Activated gamma-delta T cell (primary cell): Measurements from ENCODE around the gene ZNF365.
"Not testable (repeated sequence)": the region's sequence is repeated elsewhere in the genome, so short reads cannot be mapped to it uniquely, and the experiment has no call there.

Experiments used
- DNase-seq: peaks from one replicate; lab custom pipeline; 2025; lab: John Stamatoyannopoulos, UW
- total RNA-seq, 2 donors: gene quantifications; one replicate each; lab custom pipeline; 2026; lab: John Stamatoyannopoulos, UW

The ZNF365 gene, protein sequence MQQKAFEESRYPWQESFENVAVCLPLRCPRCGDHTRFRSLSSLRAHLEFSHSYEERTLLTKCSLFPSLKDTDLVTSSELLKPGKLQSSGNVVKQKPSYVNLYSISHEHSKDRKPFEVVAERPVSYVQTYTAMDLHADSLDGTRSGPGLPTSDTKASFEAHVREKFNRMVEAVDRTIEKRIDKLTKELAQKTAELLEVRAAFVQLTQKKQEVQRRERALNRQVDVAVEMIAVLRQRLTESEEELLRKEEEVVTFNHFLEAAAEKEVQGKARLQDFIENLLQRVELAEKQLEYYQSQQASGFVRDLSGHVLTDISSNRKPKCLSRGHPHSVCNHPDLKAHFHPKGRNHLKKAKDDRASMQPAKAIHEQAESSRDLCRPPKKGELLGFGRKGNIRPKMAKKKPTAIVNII
- total RNA-seq: 0.41 to 3.8 reads per million in 2 donors

DNA sequence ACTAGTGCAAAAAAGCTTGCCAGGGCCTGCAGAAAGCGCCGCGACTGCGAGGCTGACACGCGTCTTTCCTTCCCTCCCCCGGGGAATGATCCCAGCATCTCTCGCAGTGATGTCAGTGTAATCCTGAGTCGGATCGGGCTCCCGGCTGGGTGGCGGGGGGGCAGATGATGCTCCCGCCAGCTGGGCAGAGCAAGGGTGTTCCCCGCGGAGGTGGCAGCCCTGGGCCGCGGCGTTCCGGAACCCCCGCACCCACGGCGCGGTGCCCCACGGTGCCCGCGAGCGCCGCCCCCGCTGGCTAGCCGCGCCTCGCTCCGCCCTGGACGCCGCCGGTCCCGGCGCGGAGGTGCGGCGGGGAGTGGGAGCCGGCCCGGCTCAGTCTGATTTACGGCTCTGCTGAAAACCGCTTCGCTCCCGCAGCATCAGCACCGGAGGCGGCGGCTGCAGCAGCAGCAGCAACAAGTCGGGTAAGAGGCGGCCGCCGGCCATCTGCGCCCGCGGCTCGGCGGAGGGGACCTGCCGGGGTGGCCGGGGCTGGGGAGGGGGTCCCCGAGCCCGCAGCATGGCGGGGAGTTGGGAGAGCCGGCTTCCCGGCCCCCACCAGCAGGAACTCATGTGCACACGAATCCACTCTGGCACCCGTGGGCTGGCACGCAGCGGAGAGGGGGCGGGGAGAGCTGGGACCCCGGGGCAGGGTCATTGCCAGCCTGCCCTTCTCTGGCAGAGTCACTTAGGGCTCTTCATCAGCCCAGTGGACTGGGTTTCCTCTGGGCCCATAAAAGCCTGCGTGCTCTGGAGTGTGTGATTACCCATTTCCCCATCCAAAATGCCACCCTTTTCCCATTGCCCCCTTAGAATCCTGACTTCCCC lies at the start of gene ZNF365:
TSS of gene ZNF365 (plus strand) at position 375 of the 867 bp plus-strand sequence. CDS start 1,825 bp downstream, outside the sequence.
- peak; percentile 43 for DNase-seq

DNA sequence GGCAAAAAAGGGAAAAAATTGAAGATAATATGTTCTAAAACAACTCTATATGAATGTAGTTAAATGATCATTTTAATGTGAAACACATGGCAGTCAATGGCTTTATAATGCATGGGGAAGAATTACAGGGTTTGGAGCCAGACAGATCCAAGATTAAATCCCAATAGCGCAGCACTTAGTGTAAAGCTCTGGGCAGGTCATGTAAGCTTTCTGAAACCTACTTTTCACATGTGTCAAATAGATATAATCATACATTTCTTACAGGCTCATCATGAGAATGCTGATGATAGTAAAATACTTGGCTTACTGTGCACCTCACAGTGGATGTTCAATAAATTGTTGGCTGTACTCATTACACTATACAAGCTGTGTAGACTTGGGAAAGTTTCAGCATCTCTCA lies 48.0 kb upstream of the ZNF365 start:
- no peak for DNase-seq

DNA sequence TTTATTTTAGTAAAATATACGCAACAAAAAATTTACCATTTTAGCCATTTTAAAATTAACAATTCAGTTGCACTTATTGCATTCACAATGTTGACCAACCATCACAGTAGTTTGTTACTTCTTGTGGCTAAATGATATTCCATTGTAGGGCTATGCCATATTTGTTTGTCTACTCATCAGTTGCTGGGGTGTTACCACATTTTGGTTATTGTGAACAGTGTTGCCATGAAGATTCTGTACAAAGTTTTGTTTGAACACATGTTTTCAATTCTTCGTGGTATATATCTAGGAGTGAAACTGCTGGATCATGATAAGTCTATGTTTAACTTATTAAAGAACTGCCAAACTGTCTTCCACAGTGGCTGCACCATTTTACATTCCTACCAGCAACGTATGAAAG lies 46.3 kb upstream of the ZNF365 start:
- no peak for DNase-seq

DNA sequence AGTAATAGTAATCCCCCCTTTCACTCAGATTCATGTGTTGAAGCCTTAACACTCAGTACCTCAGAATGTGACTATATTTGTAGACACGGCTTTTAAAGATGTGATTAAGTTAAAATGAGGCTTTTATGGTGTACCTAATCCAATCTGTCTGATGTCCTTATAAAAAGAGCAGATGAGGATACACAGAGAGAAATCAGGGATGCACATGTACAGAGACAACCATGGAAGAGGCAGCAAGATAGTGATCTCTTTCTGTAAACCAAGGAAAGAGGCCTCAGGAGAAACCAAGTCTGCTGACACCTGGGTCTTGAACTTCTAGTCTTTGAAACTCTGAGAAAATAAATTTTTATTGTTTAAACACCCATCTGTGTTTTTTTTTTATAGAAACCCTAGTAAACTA lies 44.0 kb upstream of the ZNF365 start:
- DNase-seq: no peak

DNA sequence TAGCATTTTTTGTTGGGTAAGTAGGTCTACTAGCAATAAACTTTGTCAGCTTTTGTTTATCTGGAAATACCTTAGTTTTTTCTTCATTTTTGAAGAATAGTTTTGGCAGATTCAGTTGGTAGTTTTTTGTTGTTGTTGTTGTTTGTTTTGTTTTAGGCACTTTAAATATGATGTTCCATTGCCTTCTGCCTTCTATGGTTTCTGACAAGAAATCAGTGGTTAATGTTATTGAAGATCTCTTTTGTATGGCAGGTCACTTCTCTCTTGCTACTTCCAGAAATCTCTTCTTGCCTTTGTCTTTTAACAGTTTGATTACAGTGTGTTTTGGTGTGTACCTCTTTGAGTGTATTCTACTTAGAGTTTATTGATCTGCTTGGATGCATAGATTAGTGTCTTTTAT lies 41.8 kb upstream of the ZNF365 start:
- no peak for DNase-seq

DNA sequence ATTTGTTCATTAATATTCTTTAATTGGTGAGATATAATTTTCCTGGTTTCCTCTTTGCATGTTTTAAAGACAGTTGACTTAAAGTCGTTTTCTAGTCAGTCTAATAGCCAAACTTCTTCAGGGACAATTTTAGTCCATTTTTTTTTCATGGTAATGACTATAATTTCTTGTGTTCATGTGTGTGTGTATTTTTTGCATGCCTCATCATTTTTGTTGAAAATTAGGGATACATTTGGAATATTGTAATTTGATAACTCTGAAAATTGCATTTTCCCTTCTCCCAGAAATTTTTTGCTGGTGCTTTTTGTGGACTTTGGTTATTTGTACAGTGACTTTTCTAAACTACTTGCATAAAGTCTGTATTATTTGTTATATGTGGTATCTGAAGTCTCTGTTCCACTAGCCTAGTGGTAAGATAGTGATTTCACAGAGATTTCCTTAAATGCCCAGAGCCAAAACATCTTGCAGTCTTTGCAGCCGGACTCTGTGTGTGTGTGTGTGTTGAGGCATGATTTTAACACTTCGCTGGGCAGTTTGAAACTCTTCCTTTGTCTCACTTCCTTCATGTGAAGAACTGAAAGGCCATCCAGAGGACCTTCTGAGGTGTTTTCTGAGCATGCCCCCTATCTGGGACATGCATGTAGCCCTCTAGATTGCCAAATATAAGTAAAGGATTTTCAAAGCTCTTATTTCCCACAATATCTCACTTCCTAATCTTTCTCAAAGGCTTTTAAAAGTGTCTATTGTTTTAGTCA lies 40.9 kb upstream of the ZNF365 start:
- DNase-seq: no peak

DNA sequence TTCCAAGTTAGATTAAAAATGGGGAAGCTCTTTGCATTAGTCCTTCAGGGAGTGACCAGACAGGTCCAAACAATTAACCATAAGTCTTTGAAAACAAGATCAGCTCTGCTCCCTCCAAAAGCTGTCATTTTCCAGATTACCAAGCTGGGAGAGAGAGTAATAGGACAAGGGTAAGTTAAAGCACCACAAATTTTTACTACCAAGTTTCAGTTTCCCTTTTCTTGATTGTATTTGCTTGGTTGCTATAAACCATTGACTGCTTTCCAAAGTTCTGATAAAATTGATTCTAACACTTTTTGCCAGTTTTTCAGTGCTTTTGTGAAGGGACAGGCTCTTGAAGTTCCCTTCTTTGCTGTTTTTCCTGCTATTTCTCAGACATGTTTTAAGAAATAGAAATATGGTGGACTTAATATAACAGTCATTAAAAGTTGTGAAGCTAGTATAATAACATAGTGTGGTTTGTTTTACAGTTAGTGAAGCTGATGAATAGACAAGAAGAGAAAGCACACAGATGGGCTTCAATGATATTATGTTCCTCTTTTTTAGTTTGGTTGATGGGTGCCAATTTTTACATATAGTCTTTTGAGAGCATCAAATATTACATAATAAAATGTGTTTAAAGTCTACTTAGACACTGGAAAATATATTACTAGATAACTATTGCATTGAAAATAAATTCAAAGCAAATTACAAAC lies 40.0 kb upstream of the ZNF365 start:
- DNase-seq: no peak

DNA sequence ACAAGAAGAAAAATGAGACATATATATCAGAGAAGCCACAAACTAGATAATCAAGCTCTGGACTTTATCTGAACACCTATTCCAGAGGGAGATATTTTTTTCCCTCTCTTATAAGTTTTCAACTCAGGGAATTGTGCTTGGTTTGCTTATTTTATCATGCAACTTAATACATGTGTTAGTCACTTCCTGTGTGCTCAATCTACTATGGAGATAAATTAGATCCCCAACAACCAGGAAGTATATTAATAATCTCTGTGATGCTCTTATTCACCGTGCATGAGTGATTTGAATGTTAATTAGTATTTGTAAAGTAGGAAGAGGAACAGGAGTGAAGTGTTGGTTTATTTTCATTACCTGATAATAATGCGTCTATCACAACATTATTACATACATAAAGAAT lies 38.8 kb upstream of the ZNF365 start:
- no peak for DNase-seq

DNA sequence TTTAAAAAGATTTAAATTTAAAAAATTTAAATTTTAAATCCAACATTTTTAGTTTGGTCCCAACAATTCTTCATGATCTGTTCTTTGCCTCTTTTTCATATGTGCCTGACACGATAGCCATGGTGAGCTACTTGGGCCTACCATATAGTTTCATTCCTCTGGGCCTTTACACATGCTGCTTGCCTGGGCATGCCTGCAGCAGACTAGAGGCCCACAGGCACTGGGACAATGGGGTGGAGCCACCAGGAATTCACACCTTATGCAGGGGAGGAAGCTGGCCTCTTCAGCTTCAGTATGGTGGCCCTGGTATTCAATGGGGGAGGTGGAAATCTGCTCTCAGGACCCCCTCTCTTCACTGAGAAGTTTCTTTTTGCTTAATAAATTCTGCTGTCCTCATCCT lies 37.8 kb upstream of the ZNF365 start:
- DNase-seq: no peak

DNA sequence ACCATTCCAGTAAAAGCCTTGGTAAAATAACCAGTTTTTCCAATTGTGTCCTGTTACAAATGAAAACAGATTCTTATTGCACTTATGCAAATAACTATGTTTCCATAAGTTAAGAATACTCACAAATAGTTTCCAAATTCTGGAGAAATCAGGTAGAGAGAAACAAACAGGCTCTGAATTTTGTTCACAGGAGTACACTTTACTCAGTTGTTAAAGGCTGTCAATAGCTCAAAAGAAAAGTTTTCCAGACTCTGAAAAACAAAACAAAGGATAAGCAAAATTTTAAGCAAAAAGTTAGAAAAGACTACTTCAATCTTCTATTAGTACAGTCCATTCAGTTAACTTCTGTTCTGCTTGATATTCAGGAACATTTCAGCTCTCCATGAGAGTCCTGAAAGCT lies 32.8 kb upstream of the ZNF365 start:
- no peak for DNase-seq

DNA sequence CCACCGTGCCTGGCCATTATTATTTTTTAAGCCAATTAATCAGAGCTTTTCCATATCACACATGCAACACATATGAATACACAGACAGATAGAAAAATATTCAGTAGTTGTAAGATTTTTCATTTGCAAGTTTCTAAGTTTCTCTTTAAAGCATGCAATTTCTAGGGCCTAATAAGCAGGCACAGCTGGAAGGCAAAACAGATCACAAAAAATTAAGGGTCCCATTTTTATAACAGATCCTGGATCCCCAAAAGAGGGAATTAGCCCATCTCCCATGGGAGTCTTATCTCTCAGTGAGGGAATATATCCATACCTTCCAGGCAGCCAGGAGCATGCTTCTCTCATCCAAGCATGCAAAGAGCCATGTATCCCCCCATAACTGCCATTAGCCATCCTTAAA lies 31.2 kb upstream of the ZNF365 start:
- no peak for DNase-seq

DNA sequence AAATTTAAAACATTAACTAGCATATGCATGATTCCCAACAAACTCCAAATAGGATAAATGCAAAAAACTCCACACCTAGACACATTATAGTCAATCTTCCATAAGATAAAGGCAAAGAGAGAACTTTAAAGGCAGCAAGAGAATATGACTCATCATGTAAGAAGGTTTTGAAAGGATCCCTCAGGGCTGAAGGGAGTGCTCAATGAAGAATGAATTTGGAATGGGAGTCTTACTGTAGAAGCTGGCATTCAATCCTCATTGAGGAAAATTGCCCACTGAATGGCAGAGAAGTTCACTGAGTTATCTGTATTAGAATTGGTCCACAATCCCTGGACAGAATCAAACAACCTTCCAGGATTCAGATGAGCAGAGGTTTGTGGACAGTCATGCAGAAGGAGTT lies 26.1 kb upstream of the ZNF365 start:
- no peak for DNase-seq

DNA sequence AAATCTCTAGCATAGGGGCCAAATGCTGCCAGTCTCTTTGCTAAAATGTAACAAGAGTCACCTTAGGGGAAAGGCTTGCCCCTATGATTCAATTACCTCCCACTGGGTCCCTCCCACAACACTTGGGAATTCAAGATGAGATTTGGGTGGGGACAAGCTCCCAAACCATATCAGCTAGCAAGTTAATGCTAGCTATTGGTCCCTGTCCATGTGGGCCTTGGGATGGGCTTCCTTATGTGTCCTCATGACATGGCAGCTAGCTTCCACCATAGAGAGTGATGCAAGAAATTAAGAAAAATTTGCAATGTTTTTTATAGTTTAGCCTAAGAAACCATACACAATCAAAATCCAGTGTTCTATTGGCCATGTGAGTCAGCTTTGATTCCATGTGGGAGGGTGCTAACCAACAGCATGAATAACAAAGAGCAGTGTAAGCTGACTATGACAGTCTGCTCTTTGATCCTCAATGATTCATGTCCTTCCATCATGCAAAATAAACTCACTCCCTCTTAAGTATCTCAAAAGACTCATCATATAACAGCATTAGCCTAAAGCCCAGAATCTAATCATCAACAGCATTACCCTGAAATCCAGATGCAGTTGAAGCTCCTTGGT lies 21.7 kb upstream of the ZNF365 start:
- DNase-seq: no peak

DNA sequence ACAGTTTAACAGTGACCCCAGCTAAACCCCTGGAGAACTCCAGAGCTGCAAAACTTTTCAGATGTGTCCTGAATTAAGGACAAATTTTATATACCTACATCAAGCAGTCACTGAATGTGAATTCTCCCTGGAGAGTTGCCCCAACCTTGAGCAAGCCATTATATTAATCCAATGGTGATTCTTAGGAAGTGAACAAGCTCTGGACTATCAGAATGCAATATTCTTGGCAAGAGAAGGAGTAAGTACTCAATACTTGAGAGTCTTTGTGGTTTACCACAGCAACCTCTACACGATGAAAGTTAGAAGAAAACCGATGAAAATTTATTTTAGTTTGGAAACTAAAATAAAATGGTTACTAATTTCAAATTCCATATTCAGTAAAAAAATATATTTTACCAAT lies 19.3 kb upstream of the ZNF365 start:
- no peak for DNase-seq

DNA sequence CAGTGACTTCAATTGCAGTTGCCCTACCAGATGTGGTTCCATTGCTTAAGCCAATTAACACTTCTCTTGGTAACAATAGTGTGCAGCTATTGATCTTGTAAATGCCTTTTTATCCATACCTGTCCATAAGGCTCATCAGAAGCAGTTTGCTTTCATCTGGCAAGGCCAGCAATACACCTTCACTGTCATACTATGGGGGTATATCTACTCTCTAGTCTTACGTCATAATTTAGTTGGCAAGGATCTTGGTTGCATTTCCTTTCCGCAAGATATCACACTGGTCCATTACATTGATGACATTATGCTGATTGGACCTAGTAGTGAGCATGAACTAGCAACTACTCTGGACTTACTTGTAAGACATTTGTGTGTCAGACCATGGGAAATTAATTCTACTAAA lies 17.7 kb upstream of the ZNF365 start:
- no peak for DNase-seq

DNA sequence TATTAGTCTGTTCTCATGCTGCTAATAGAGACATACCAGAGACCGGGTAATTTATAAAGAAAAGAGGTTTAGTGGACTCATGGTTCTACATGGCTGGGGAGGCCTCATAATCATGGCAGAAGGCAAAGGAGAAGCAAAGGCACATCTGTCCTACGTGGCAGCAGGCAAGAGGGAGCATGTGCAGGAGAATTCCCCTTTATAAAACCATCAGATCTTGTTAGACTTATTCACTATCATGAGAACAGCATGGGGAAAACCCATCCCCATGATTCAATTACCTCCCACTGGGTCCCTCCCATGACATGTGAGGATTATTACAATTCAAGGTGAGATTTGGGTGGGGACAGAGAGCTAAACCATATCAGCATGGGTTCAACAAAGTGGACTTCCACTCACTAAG lies 16.0 kb upstream of the ZNF365 start:
- DNase-seq: not testable (repeated sequence)

DNA sequence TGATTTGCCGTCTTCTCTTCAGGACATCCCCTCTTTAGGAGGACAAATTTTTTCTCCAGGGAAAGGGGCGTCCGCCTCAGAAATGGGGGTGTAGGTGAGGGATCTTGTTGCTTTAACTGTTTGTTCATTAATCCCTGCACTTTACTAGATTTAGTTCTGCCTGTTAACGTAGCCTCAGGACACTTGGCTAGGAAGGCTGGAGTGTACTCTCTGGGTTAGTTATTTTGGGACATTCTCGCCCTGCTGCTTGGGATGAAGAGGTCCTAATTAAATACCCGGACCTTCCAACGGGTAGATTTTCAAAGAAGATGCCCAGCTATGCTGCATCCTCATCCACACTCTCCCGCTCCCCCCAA lies 552 bp upstream of the ZNF365 start:
- no peak for DNase-seq

DNA sequence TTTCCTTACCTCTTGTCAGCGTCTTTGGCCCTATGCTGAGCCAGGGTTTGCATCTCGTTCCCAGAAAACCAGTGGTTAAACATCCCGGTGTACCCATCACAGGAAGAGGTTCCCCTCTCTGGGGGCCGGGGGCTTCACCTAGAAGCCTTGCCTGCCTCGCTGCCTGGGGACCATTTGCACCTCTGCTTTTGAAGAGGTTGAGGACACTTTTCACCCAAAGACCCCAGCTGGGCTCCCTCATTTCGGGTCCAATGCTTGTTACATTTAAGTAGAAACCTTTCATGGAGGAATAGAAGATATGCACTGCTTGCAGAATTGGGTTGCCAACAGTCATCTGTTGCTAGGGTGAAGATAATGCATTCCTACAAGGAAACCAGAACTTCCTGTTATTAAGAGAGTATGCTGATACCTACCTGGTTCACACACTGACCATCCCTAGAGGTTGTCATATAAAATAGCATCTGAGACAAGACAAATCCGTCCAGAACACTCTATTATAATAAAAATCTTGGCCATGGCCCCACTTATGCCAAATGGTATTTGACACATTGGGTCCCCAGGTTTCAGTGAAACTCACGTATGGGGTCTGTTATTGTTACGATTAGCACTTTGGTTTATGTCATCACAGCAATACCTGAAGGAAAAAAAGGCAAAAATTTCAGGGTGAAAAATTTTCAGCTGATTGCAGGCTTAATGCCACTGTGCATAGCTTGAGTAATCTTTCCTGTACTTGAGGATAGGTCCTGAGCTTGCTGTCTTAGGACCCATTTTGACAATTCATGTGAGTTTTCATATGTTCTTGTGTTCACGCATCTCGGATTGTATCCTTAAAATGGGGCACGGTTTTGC lies 917 bp downstream of the ZNF365 start:
- DNase-seq: no peak

DNA sequence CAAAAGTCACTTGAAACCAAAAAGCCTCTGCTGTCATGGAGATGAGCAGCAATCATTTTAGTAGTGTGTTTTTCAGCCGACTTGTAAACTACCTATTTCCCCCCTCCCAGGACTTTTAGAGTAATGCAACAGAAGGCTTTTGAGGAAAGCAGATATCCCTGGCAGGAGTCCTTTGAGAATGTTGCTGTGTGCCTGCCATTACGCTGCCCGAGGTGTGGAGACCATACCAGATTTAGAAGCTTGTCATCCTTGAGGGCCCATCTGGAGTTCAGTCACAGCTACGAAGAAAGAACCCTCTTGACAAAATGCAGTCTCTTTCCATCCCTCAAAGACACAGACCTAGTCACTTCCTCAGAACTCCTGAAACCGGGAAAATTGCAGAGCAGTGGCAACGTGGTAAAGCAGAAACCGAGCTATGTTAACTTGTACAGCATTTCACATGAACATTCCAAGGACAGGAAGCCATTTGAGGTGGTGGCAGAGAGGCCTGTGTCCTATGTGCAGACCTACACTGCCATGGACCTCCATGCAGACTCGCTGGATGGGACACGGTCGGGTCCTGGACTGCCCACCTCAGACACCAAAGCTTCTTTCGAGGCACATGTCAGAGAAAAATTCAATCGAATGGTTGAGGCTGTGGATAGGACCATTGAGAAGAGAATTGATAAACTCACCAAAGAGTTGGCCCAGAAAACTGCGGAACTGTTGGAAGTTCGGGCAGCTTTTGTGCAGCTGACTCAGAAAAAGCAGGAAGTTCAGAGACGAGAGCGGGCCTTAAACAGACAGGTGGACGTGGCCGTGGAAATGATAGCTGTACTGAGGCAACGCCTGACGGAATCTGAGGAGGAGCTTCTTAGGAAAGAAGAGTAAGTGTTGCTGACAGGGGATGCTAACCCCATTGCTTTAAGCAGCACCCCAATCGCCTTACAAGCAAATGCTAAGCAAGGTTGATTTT lies 2.2 kb downstream of the ZNF365 start:
- DNase-seq: no peak
